Mesendoderm (in vitro differentiated cells): ENCODE results near the gene VEGFB.

Source experiments
- DNase-seq: peaks from one replicate; pipeline ENCODE4 v3.0.0; 2013
- H2AK5ac ChIP-seq: 2 replicates; pipeline ENCODE4 v1.6.1; 2013; ENCODE audit warnings: low read length, inconsistent platforms
- H2BK120ac ChIP-seq: 2 replicates; pipeline ENCODE4 v1.6.1; 2013; ENCODE audit warnings: low read depth, mild to moderate bottlenecking, low read length, moderate library complexity, mixed read lengths
- H2BK15ac ChIP-seq: replicated peaks from 2 replicates; pipeline ENCODE4 v1.6.1; 2013; ENCODE audit warnings: low read depth, mild to moderate bottlenecking, moderate library complexity
- H2BK5ac ChIP-seq: 2 replicates; pipeline ENCODE4 v1.6.1; 2013; ENCODE audit warnings: low read length, inconsistent platforms
- H3K18ac ChIP-seq: 2 replicates; pipeline ENCODE4 v1.6.1; 2013; ENCODE audit warnings: mild to moderate bottlenecking, low read length, mixed read lengths
- H3K23ac ChIP-seq: one replicate; pipeline ENCODE4 v1.6.1; 2013; ENCODE audit warnings: low read length
- H3K27ac ChIP-seq: 2 replicates; pipeline ENCODE4 v1.5.1; 2013; ENCODE audit warnings: low read depth, mild to moderate bottlenecking, inconsistent platforms, low read length, moderate library complexity
- H3K27me3 ChIP-seq: 2 replicates; pipeline ENCODE4 v1.6.1; 2013; ENCODE audit warnings: low read length, control low read depth, mild to moderate bottlenecking, inconsistent platforms; ENCODE audit not compliant: insufficient read depth, poor library complexity
- H3K36me3 ChIP-seq: 2 replicates; pipeline ENCODE4 v1.6.1; 2013; ENCODE audit warnings: low read length, inconsistent platforms; ENCODE audit not compliant: control insufficient read depth, insufficient read depth
- H3K4ac ChIP-seq: one replicate; pipeline ENCODE4 v1.6.1; 2013; ENCODE audit warnings: low read depth, mild to moderate bottlenecking, low read length, moderate library complexity
- H3K4me1 ChIP-seq: 2 replicates; pipeline ENCODE4 v1.6.1; 2013; ENCODE audit warnings: low read depth, low read length, inconsistent platforms; ENCODE audit not compliant: control insufficient read depth
- H3K4me2 ChIP-seq: 2 replicates; pipeline ENCODE4 v1.6.1; 2013; ENCODE audit warnings: low read length
- H3K4me3 ChIP-seq: 2 replicates; pipeline ENCODE4 v1.5.1; 2013; ENCODE audit warnings: mild to moderate bottlenecking, low read length
- H3K56ac ChIP-seq: one replicate; pipeline ENCODE4 v1.6.1; 2013; ENCODE audit warnings: low read length
- H3K79me1 ChIP-seq: 2 replicates; pipeline ENCODE4 v1.6.1; 2013; ENCODE audit warnings: low read length, inconsistent platforms
- H3K79me2 ChIP-seq: 2 replicates; pipeline ENCODE4 v1.6.1; 2013; ENCODE audit warnings: mild to moderate bottlenecking, low read length; ENCODE audit not compliant: control insufficient read depth, insufficient read depth
- H3K9ac ChIP-seq: 2 replicates; pipeline ENCODE4 v1.6.1; 2013; ENCODE audit warnings: low read length, inconsistent platforms
- H4K5ac ChIP-seq: one replicate; pipeline ENCODE4 v1.6.1; 2013; ENCODE audit warnings: low read length
- H4K8ac ChIP-seq: one replicate; pipeline ENCODE4 v1.6.1; 2013; ENCODE audit warnings: low read depth, mild to moderate bottlenecking, control low read depth, low read length, moderate library complexity
- WGBS: extraction: QIAGEN DNeasy Blood & Tissue Kit; methylation state at CpG from one replicate; pipeline ENCODE4 v1.1.7; 2013; ENCODE audit warnings: low lambda C conversion rate, missing lambda C conversion rate; ENCODE audit not compliant: insufficient coverage; ENCODE audit errors: extremely low coverage; 5-methylcytosine and 5-hydroxymethylcytosine counted together

Gene VEGFB

GRCh38 chr11:64209563-64209843 lies 24.9 kb upstream of the VEGFB start:
- H3K4me1 ChIP-seq = no peaks in the 10 kb centered on the region
- H4K5ac ChIP-seq = no peak overlapping the region
- peaks cover 7% of the 10 kb centered on the region for H3K36me3 ChIP-seq
- WGBS = no CpG with 5 or more reads among the region's 8 CpGs
- no peak overlapping the region for H3K23ac ChIP-seq
- H3K9ac ChIP-seq = no peak overlapping the region
- no peak overlapping the region for H2BK5ac ChIP-seq
- no peak overlapping the region for H3K4ac ChIP-seq
- H4K8ac ChIP-seq = no peak overlapping the region
- no peak overlapping the region for H3K56ac ChIP-seq
- no peak overlapping the region for H2BK120ac ChIP-seq
- peaks cover 3% of the 10 kb centered on the region for H3K79me1 ChIP-seq
- no peak overlapping the region for H3K18ac ChIP-seq
- H3K4me3 ChIP-seq = no peak overlapping the region
- H2AK5ac ChIP-seq = no peak overlapping the region
- no peak overlapping the region for H3K27ac ChIP-seq
- H3K4me2 ChIP-seq = no peak overlapping the region
- no peaks in the 10 kb centered on the region for H3K79me2 ChIP-seq
- no peak for DNase-seq
- no peak overlapping the region for H2BK15ac ChIP-seq
- no peaks in the 10 kb centered on the region for H3K27me3 ChIP-seq

- no peak for DNase-seq
- no peak overlapping the region for H2BK15ac ChIP-seq
These were observed 23.9 kb upstream of the VEGFB start for GRCh38 chr11:64210301-64211020.

GRCh38 chr11:64211181-64211872 lies 23.1 kb upstream of the VEGFB start:
- H3K9ac ChIP-seq = no peak overlapping the region
- H3K56ac ChIP-seq = no peak overlapping the region
- H3K23ac ChIP-seq = no peak overlapping the region
- no peak overlapping the region for H3K4ac ChIP-seq
- no peak overlapping the region for H3K4me3 ChIP-seq
- H3K4me1 ChIP-seq = no peaks in the 10 kb centered on the region
- WGBS = no CpG with 5 or more reads among the region's 30 CpGs
- DNase-seq = no peak
- H2BK15ac ChIP-seq = no peak overlapping the region
- no peak overlapping the region for H2BK120ac ChIP-seq
- H2BK5ac ChIP-seq = no peak overlapping the region
- H4K5ac ChIP-seq = no peak overlapping the region
- H3K4me2 ChIP-seq = no peak overlapping the region
- no peaks in the 10 kb centered on the region for H3K27me3 ChIP-seq
- no peak overlapping the region for H3K27ac ChIP-seq
- H3K79me2 ChIP-seq = no peaks in the 10 kb centered on the region
- H3K36me3 ChIP-seq = peaks cover 4% of the 10 kb centered on the region
- no peaks in the 10 kb centered on the region for H3K79me1 ChIP-seq
- H2AK5ac ChIP-seq = no peak overlapping the region
- no peak overlapping the region for H4K8ac ChIP-seq
- H3K18ac ChIP-seq = no peak overlapping the region

More at GRCh38 chr11:64210301-64211020, 23.9 kb upstream of the VEGFB start:
- Histone ChIP-seq H3K79me2 (no peaks in the 10 kb centered on the region), H4K8ac (no peak overlapping the region), H3K4me2 (no peak overlapping the region), H3K4me3 (no peak overlapping the region), H2AK5ac (no peak overlapping the region), H3K36me3 (peaks cover 6% of the 10 kb centered on the region), H3K18ac (no peak overlapping the region), H2BK5ac (no peak overlapping the region), H3K79me1 (peaks cover 1% of the 10 kb centered on the region), H4K5ac (no peak overlapping the region), H3K4ac (no peak overlapping the region), H3K9ac (no peak overlapping the region), H3K56ac (no peak overlapping the region), H3K4me1 (no peaks in the 10 kb centered on the region), H3K23ac (no peak overlapping the region), H3K27ac (no peak overlapping the region), H3K27me3 (no peaks in the 10 kb centered on the region), H2BK120ac (no peak overlapping the region)
- no CpG with 5 or more reads among the region's 24 CpGs for WGBS

- DNase-seq = no peak
- Histone ChIP-seq H4K5ac (no peak overlapping the region), H3K9ac (no peak overlapping the region), H3K18ac (no peak overlapping the region), H2BK5ac (no peak overlapping the region), H3K23ac (no peak overlapping the region), H3K79me2 (no peaks in the 10 kb centered on the region), H3K36me3 (no peaks in the 10 kb centered on the region), H2BK120ac (no peak overlapping the region), H3K56ac (no peak overlapping the region), H3K27ac (no peak overlapping the region), H3K27me3 (no peaks in the 10 kb centered on the region), H3K4me2 (no peak overlapping the region), H2AK5ac (no peak overlapping the region), H3K4me1 (no peaks in the 10 kb centered on the region), H3K4ac (no peak overlapping the region), H3K4me3 (no peak overlapping the region), H2BK15ac (no peak overlapping the region), H4K8ac (no peak overlapping the region), H3K79me1 (no peaks in the 10 kb centered on the region)
- no CpG with 5 or more reads among the region's 6 CpGs for WGBS
These were observed 17.5 kb upstream of the VEGFB start for GRCh38 chr11:64216879-64217278.

- H2BK5ac ChIP-seq = no peak overlapping the region
- H3K23ac ChIP-seq = no peak overlapping the region
- no peak overlapping the region for H2BK120ac ChIP-seq
- H3K36me3 ChIP-seq = no peaks in the 10 kb centered on the region
- H3K9ac ChIP-seq = no peak overlapping the region
- no peak overlapping the region for H3K4me2 ChIP-seq
- H4K8ac ChIP-seq = no peak overlapping the region
- no CpG with 5 or more reads among the region's 11 CpGs for WGBS
- H4K5ac ChIP-seq = no peak overlapping the region
- H3K79me1 ChIP-seq = no peaks in the 10 kb centered on the region
- no peaks in the 10 kb centered on the region for H3K27me3 ChIP-seq
- H3K4me1 ChIP-seq = no peaks in the 10 kb centered on the region
- H3K79me2 ChIP-seq = no peaks in the 10 kb centered on the region
- H2BK15ac ChIP-seq = no peak overlapping the region
- DNase-seq = no peak
- no peak overlapping the region for H3K18ac ChIP-seq
- no peak overlapping the region for H3K27ac ChIP-seq
- no peak overlapping the region for H2AK5ac ChIP-seq
- H3K56ac ChIP-seq = no peak overlapping the region
- no peak overlapping the region for H3K4me3 ChIP-seq
- H3K4ac ChIP-seq = no peak overlapping the region
These were observed 15.6 kb upstream of the VEGFB start for GRCh38 chr11:64218628-64219353.
